ENCODE results near the gene TYROBP. TPM values are rescaled to one million over a fixed set of nuclear protein-coding genes. Genes with fewer than 3 reads are reported as not detected.

TYROBP gene
- total and polyA plus RNA-seq, 8 donors, result 12.3 to 407 (median 14.1) TPM

DNA sequence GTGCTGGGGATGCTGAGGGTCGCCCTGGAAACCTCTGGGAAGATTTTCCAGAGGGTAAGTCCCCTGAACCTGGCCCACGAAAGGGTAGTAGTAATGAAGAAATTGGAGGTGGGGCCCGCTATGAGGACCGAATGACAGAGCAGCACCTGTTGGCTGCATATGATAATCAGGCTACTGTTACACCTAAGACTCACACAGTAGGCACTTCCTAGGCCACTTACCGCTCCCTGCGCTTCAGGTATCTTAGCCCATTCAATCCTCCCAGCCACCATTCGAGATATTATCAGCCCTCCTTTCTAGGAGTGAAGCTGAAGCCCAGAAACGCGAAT, 23.7 kb upstream of the TYROBP start:
- TF ChIP-seq, protein P1, sequence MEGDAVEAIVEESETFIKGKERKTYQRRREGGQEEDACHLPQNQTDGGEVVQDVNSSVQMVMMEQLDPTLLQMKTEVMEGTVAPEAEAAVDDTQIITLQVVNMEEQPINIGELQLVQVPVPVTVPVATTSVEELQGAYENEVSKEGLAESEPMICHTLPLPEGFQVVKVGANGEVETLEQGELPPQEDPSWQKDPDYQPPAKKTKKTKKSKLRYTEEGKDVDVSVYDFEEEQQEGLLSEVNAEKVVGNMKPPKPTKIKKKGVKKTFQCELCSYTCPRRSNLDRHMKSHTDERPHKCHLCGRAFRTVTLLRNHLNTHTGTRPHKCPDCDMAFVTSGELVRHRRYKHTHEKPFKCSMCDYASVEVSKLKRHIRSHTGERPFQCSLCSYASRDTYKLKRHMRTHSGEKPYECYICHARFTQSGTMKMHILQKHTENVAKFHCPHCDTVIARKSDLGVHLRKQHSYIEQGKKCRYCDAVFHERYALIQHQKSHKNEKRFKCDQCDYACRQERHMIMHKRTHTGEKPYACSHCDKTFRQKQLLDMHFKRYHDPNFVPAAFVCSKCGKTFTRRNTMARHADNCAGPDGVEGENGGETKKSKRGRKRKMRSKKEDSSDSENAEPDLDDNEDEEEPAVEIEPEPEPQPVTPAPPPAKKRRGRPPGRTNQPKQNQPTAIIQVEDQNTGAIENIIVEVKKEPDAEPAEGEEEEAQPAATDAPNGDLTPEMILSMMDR (IDR thresholded peaks at IDR 0.05), result peak in 1 of 2 donors; percentile 40
- H3K9me3 ChIP-seq, result no peaks in the 10 kb centered on the region
- intact Hi-C loops (cut with DNase I), result loop anchor here in 1 of 2 donors (5.0 kb wide), 1 partner anchor 55 kb away; no protein-coding TSS in a partner anchor
- no peaks in the 10 kb centered on the region for H3K36me3 ChIP-seq
- no peak for ATAC-seq
- no peak overlapping the region for H3K27ac ChIP-seq
- no peak for DNase-seq
- peaks cover 14 to 44% of the 10 kb centered on the region in 2 donors for H3K4me1 ChIP-seq
- H3K27me3 ChIP-seq, result peaks cover 0 to 24% of the 10 kb centered on the region in 2 donors
- no peak overlapping the region for H3K4me3 ChIP-seq

DNA sequence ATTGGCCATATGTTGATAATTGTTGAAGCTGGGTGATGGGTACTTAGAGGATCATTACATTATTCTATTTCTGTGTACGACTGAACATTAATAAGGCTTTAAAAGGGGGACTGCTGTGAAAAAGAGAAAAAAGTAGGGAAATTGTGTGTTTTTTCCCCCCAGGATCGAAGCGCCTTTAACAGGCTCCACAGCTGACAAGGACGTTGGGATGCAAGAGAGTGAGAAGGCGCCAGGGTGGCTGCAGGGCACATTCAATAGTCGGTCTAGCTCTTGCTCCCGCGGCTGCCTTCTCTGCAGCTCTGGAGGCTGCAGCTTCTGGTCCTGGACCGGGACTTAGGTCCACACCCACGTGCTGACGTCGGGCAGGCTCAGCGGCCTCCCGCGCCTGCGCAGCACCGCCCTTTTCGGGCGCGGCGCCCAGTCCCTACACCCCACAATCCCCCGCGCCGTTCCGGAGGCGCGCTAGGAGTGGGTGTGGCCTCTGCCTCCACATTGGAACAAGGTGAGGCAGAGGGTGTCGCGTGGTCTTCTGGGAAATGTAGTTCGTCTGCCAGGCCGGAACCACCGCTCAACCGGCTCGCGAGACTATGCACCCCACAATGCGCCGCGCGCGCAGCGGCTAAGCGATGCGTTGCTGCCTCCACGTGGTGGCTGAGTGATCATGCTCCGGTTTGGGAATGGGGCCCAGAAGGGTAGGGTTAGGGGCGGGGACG, 23.2 kb upstream of the TYROBP start:
- Histone ChIP-seq H3K36me3 (no peaks in the 10 kb centered on the region), H3K27ac (peak overlapping the region; percentile 60 to 89), H3K4me1 (peaks cover 14 to 41% of the 10 kb centered on the region in 2 donors), H3K9me3 (no peaks in the 10 kb centered on the region), H3K27me3 (peaks cover 0 to 19% of the 10 kb centered on the region in 2 donors), H3K4me3 (peak overlapping the region in 1 of 2 donors; percentile 21)
- ATAC-seq, result peak; percentile 99
- TF ChIP-seq, protein P1 (IDR thresholded peaks at IDR 0.05), result peak; percentile 79 to 88
- intact Hi-C loops (cut with DNase I), result loop anchor here in 1 of 2 donors (5.0 kb wide), 1 partner anchor 54 kb away; no protein-coding TSS in a partner anchor
- DNase-seq, result peak; percentile 100

DNA sequence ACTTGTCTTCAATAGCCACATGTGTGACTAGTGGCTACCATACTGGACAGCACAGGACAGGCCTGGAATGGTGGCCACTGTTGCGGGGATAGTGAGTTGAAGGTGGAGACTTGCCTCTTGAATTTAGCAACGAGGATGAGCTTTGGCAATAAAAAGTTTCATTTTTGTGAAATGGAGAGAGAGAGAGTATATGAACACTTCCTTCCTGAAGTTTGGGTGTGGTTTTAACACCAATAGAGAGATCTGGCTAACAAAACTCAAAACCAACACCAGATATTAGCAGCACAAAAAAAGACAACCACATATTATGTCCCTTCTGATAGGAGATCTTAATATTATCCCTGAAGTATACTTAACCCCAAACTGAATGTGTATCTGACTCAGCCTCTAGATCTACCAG, 21.8 kb upstream of the TYROBP start:
- H3K9me3 ChIP-seq, result peaks cover 0 to 6% of the 10 kb centered on the region in 2 donors
- intact Hi-C loops (cut with DNase I), result loop anchor here in 1 of 2 donors (5.0 kb wide), 1 partner anchor 53 kb away; no protein-coding TSS in a partner anchor
- peaks cover 0 to 19% of the 10 kb centered on the region in 2 donors for H3K27me3 ChIP-seq
- TF ChIP-seq, protein P1 (IDR thresholded peaks at IDR 0.05), result no peak
- no peaks in the 10 kb centered on the region for H3K36me3 ChIP-seq
- ATAC-seq (no peak), DNase-seq (peak in 1 of 4 donors; percentile 19)
- no peak overlapping the region for H3K4me3 ChIP-seq
- peaks cover 6 to 33% of the 10 kb centered on the region in 2 donors for H3K4me1 ChIP-seq
- H3K27ac ChIP-seq, result peak overlapping the region in 1 of 2 donors; percentile 89

DNA sequence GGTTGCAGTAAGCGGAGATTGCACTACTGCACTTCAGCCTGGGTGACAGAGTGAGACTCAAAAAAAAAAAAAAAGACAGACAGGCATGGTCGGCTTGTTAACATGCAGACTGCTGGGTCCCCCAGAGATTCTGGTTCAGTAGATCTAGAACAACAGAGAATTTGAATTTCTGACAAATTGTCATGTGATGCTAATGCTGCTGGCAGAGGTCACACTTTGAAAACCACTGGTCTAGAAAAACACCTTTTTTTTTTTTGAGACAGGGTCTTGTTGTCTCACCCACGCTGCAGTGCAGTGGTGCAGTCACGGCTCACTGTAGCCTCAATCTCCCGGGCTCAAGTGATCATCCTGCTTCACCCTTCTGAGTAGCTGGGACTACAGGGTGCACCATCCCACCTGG, 20.4 kb upstream of the TYROBP start:
- DNase-seq (peak in 1 of 4 donors; percentile 14), ATAC-seq (no peak)
- peaks cover 0 to 21% of the 10 kb centered on the region in 2 donors for H3K27me3 ChIP-seq
- peaks cover 0 to 6% of the 10 kb centered on the region in 2 donors for H3K9me3 ChIP-seq
- H3K4me3 ChIP-seq, result no peak overlapping the region
- no peak overlapping the region for H3K27ac ChIP-seq
- no peaks in the 10 kb centered on the region for H3K36me3 ChIP-seq
- TF ChIP-seq, protein P1 (IDR thresholded peaks at IDR 0.05), result no peak
- peaks cover 6 to 33% of the 10 kb centered on the region in 2 donors for H3K4me1 ChIP-seq
- intact Hi-C loops (cut with DNase I), result no loop called here

DNA sequence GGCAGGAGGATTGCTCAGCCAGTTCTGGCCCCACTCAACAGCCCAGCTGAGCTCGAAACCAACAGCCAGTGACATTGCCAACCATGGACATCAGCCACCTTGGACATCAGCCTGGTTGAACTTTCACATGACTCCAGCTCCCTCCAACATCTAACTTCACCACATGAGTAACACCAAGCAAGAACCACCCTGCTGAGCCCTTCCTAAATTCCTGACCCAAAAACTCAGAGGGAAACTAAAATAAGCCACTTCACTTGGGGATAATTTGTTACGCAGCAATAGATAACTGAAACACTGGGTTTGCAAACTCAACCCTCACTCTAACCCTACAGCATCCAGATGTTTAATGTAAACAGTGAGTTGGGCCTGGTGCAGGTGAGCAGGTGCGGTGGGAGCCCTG, 17.4 kb upstream of the TYROBP start:
- intact Hi-C loops (cut with DNase I), result no loop called here
- H3K27ac ChIP-seq, result no peak overlapping the region
- peaks cover 0 to 6% of the 10 kb centered on the region in 2 donors for H3K9me3 ChIP-seq
- no peak overlapping the region for H3K4me3 ChIP-seq
- ATAC-seq (no peak), DNase-seq (peak in 1 of 4 donors; percentile 10)
- H3K36me3 ChIP-seq, result no peaks in the 10 kb centered on the region
- peaks cover 0 to 24% of the 10 kb centered on the region in 2 donors for H3K4me1 ChIP-seq
- TF ChIP-seq, protein P1 (IDR thresholded peaks at IDR 0.05), result no peak
- peaks cover 0 to 30% of the 10 kb centered on the region in 2 donors for H3K27me3 ChIP-seq
